ENCODE data around the gene LPXN.

LPXN gene

DNA sequence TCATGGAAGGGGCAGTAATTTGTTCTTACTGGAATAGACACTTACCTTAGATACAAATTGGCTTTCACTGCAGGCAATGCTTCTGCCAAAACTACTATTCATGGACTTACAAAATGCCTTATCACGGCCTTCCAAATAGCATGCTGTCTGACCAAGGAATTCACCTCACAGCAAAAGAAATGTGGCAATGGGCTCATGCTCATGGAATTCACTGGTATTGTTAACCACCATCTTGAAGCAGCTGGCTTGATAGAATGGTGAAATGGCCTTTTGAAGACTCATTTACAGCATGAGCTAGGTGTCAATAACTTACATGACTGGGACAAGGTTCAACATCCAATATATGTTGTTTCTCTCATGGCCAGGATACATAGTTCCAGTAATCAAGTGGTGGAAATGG is 89.7 kb downstream of the LPXN start:
- Histone ChIP-seq H3K23ac (ENCODE audit: low read depth, low read length, poor library complexity) (no peak overlapping the region), H3K27me3 (ENCODE audit: control insufficient read depth in 3 of 3, insufficient read depth in 3 of 3, low read depth in 1 of 3, low read length in 3 of 3) (peaks cover 0 to 7% (median 0%) of the 10 kb centered on the region in 3 experiments), H3K4ac (ENCODE audit: low read length) (no peak overlapping the region), H2BK15ac (ENCODE audit: low read length) (no peak overlapping the region), H2AFZ (ENCODE audit: low read length) (no peak overlapping the region), H3K4me1 (ENCODE audit: control insufficient read depth in 2 of 2, insufficient read depth in 1 of 2, low read depth in 1 of 2, low read length in 2 of 2) (peaks cover 0 to 2% of the 10 kb centered on the region in 2 donors), H3K36me3 (replicated peaks in 1 of 2; ENCODE audit: control insufficient read depth in 2 of 2, insufficient read depth in 2 of 2, low read length in 2 of 2) (no peaks in the 10 kb centered on the region), H2AK5ac (ENCODE audit: low read depth, low read length) (no peak overlapping the region), H3K4me2 (ENCODE audit: insufficient read depth, low read length, poor library complexity, severe bottlenecking) (no peak overlapping the region), H3K4me3 (ENCODE audit: low read length in 2 of 2) (no peak overlapping the region), H3K9me3 (replicated peaks in 1 of 2; ENCODE audit: control insufficient read depth in 2 of 2, insufficient read depth in 1 of 2, low read depth in 1 of 2, low read length in 2 of 2) (no peaks in the 10 kb centered on the region), H3K9ac (ENCODE audit: low read depth, low read length, poor library complexity) (no peak overlapping the region), H3K79me1 (ENCODE audit: low read depth, low read length) (no peaks in the 10 kb centered on the region), H2BK12ac (ENCODE audit: low read length) (no peak overlapping the region), H4K8ac (ENCODE audit: low read depth, low read length) (no peak overlapping the region), H3K18ac (ENCODE audit: low read length) (no peak overlapping the region), H4K91ac (ENCODE audit: low read depth, low read length, poor library complexity) (no peak overlapping the region), H2BK120ac (ENCODE audit: low read depth, low read length) (no peak overlapping the region), H3K27ac (replicated peaks; ENCODE audit: low read length) (no peak overlapping the region), H2BK5ac (ENCODE audit: low read length) (no peak overlapping the region), H3K14ac (ENCODE audit: low read length) (no peak overlapping the region)
- WGBS, 2 donors (ENCODE audit: extremely low coverage in 2 of 2, insufficient read length in 2 of 2, insufficient replicate concordance in 1 of 2) = no CpG with 5 or more reads among the region's 1 CpG
- DNase-seq (ENCODE audit: low spot score) = no peak

Measured in neuronal stem cell (in vitro differentiated cells).